Measurements from ENCODE around the gene CDCA5. TPM values are rescaled to one million over a fixed set of nuclear protein-coding genes. Genes with fewer than 3 reads are reported as not detected.

CDCA5 gene
- total RNA-seq, 1 experiment from 2014 or later: 17.3 TPM

- no peak for DNase-seq (ENCODE audit: unreplicated experiment)
- peak overlapping the region; percentile 94 for H3K27ac Mint-ChIP-seq (ENCODE audit: low read depth, unreplicated experiment)
- intact Hi-C loops (cut with micrococcal nuclease): loop anchor here (2.0 to 10.0 kb wide), 2 partner anchors 144 to 196 kb away; partner anchors contain the start of gene ATG2A
Measured at GRCh38 chr11:65111159-65111743, 27.4 kb upstream of the CDCA5 start.

GRCh38 chr11:65110354-65110861 is 26.6 kb upstream of the CDCA5 start:
- peaks cover 11% of the 10 kb centered on the region for H3K4me1 Mint-ChIP-seq (ENCODE audit: insufficient read depth, unreplicated experiment)
- peak; percentile 87 for DNase-seq (ENCODE audit: unreplicated experiment)
- BruUV-seq (replicated peaks): no TSS peak
- H3K36me3 Mint-ChIP-seq (ENCODE audit: insufficient read depth, unreplicated experiment): peaks cover 21% of the 10 kb centered on the region
- no peaks in the 10 kb centered on the region for H3K27me3 Mint-ChIP-seq (ENCODE audit: insufficient read depth, unreplicated experiment)
- ChIA-PET POLR2A (interaction anchor here (0.6 to 5.8 kb wide), 14 partner anchors 8 to 262 kb away, joined by 3 to 63 read pairs (median 4); partner anchors contain the start of genes CAPN1, FAU, MRPL49 and POLA2), CTCF (interaction anchor here (0.5 to 5.1 kb wide), 20 partner anchors 11 to 678 kb away, joined by 3 to 94 read pairs (median 3); partner anchors contain the start of genes ARL2, FAU, MRPL49 and POLA2)
- no peak overlapping the region for H3K27ac Mint-ChIP-seq (ENCODE audit: low read depth, unreplicated experiment)
- peak; percentile 91 for TF ChIP-seq CTCF (IDR thresholded peaks at IDR 0.05; ENCODE audit: unreplicated experiment)
- H3K4me3 Mint-ChIP-seq (ENCODE audit: unreplicated experiment): no peak overlapping the region
- intact Hi-C loops (cut with micrococcal nuclease): loop anchor here (2.0 to 10.0 kb wide), 2 partner anchors 144 to 196 kb away; partner anchors contain the start of gene ATG2A
- H3K9me3 Mint-ChIP-seq (ENCODE audit: unreplicated experiment): no peaks in the 10 kb centered on the region

More at GRCh38 chr11:65111159-65111743, 27.4 kb upstream of the CDCA5 start:
- Mint-ChIP-seq H3K27me3 (ENCODE audit: insufficient read depth, unreplicated experiment) (no peaks in the 10 kb centered on the region), H3K4me1 (ENCODE audit: insufficient read depth, unreplicated experiment) (peaks cover 11% of the 10 kb centered on the region), H3K36me3 (ENCODE audit: insufficient read depth, unreplicated experiment) (peaks cover 26% of the 10 kb centered on the region), H3K9me3 (ENCODE audit: unreplicated experiment) (no peaks in the 10 kb centered on the region), H3K4me3 (ENCODE audit: unreplicated experiment) (peak overlapping the region; percentile 93)
- no TSS peak for BruUV-seq (replicated peaks)
- ChIA-PET POLR2A (interaction anchor here (0.5 to 5.8 kb wide), 18 partner anchors 9 to 293 kb away, joined by 3 to 63 read pairs (median 4); partner anchors contain the start of genes CAPN1, FAU, MRPL49 and SAC3D1), CTCF (interaction anchor here (0.6 to 5.1 kb wide), 20 partner anchors 10 to 860 kb away, joined by 3 to 94 read pairs (median 4); partner anchors contain the start of genes ARL2, FAU, MRPL49 and PLCB3)
- TF ChIP-seq CTCF (IDR thresholded peaks at IDR 0.05; ENCODE audit: unreplicated experiment): no peak

GRCh38 chr11:65109231-65110198 is 25.7 kb upstream of the CDCA5 start:
- no peaks in the 10 kb centered on the region for H3K27me3 Mint-ChIP-seq (ENCODE audit: insufficient read depth, unreplicated experiment)
- no peak for TF ChIP-seq CTCF (IDR thresholded peaks at IDR 0.05; ENCODE audit: unreplicated experiment)
- no TSS peak for BruUV-seq (replicated peaks)
- CTCF ChIA-PET: interaction anchor here (0.5 to 5.1 kb wide), 20 partner anchors 10 to 1287 kb away, joined by 3 to 94 read pairs (median 3); partner anchors contain the start of genes ARL2, FAU, MRPL49 and POLA2
- no peaks in the 10 kb centered on the region for H3K9me3 Mint-ChIP-seq (ENCODE audit: unreplicated experiment)
- no peak overlapping the region for H3K4me3 Mint-ChIP-seq (ENCODE audit: unreplicated experiment)
- H3K4me1 Mint-ChIP-seq (ENCODE audit: insufficient read depth, unreplicated experiment): peaks cover 11% of the 10 kb centered on the region
- H3K36me3 Mint-ChIP-seq (ENCODE audit: insufficient read depth, unreplicated experiment): peaks cover 21% of the 10 kb centered on the region
- no peak overlapping the region for H3K27ac Mint-ChIP-seq (ENCODE audit: low read depth, unreplicated experiment)
- intact Hi-C loops (cut with micrococcal nuclease): loop anchor here (2.0 to 10.0 kb wide), 2 partner anchors 145 to 195 kb away; partner anchors contain the start of gene ATG2A
- POLR2A ChIA-PET: interaction anchor here (0.9 to 5.8 kb wide), 10 partner anchors 7 to 387 kb away, joined by 3 to 63 read pairs (median 4); partner anchors contain the start of genes CAPN1, FAU, MRPL49 and POLA2
- DNase-seq (ENCODE audit: unreplicated experiment): no peak

All from MCF 10A (cell line).